Omental fat pad (tissue), 4 donors: Measurements from ENCODE around the gene GOLGA1. TPM values are rescaled to one million over a fixed set of nuclear protein-coding genes. Genes with fewer than 3 reads are reported as not detected.

ENCODE experiments used
- ATAC-seq: fragments of 150-250 bp; one replicate; pipeline ENCODE4 v1.9.1; 2016; ENCODE audit warnings: mild to moderate bottlenecking, moderate library complexity; ENCODE audit not compliant: low FRiP score
- DNase-seq: peaks from one replicate; pipeline ENCODE4 v3.0.0-alpha.2; 2019; ENCODE audit warnings: low spot score
- total RNA-seq, 4 donors: library from RNA; depleted of rRNA; stranded (reverse); fragments of >200 nt; gene quantifications; one replicate each; pipeline ENCODE4 v1.1.0, GENCODE V29; 2016
- TF ChIP-seq, protein P1 (sequence below), 3 donors: fragments of 450-650 bp; IDR thresholded peaks; one replicate each; pipeline ENCODE4 v1.5.1; 2016 to 2017; ENCODE audit warnings: antibody characterized with exemption in 3 of 3, mild to moderate bottlenecking in 3 of 3, moderate library complexity in 2 of 3

Gene GOLGA1
- total RNA-seq, 4 donors from 2014 or later: 13.3 to 31.5 (median 19.7) TPM

DNA sequence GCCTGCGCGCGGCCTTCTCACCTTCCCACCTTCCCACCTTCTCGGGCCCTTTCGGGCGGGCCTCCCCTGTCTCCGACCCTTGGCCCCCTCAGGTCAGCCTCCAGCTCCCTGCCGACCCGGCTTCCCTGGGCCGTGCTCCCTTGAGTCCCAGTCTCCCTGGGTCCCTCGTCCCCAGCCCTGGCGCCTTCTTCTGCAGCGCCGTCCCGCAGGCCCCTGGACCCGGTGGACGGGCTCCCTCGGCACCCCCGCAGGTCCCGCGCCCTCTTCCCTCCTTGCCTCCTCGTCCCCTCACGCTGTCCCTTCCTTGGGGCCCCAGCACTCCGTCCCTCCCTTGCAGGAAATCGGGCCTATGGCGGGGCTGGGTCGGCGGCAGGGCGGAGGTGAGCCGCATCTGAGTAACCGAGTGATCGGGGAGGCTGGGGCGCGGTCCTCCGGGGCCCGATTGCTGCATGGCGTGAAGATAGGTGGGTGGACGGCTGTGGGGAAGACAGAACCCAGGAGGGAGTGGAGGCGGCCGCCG, 71.4 kb downstream of the GOLGA1 start:
- DNase-seq (no peak), ATAC-seq (peak; percentile 22)
- TF ChIP-seq, protein P1, sequence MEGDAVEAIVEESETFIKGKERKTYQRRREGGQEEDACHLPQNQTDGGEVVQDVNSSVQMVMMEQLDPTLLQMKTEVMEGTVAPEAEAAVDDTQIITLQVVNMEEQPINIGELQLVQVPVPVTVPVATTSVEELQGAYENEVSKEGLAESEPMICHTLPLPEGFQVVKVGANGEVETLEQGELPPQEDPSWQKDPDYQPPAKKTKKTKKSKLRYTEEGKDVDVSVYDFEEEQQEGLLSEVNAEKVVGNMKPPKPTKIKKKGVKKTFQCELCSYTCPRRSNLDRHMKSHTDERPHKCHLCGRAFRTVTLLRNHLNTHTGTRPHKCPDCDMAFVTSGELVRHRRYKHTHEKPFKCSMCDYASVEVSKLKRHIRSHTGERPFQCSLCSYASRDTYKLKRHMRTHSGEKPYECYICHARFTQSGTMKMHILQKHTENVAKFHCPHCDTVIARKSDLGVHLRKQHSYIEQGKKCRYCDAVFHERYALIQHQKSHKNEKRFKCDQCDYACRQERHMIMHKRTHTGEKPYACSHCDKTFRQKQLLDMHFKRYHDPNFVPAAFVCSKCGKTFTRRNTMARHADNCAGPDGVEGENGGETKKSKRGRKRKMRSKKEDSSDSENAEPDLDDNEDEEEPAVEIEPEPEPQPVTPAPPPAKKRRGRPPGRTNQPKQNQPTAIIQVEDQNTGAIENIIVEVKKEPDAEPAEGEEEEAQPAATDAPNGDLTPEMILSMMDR (IDR thresholded peaks at IDR 0.05): no peak

DNA sequence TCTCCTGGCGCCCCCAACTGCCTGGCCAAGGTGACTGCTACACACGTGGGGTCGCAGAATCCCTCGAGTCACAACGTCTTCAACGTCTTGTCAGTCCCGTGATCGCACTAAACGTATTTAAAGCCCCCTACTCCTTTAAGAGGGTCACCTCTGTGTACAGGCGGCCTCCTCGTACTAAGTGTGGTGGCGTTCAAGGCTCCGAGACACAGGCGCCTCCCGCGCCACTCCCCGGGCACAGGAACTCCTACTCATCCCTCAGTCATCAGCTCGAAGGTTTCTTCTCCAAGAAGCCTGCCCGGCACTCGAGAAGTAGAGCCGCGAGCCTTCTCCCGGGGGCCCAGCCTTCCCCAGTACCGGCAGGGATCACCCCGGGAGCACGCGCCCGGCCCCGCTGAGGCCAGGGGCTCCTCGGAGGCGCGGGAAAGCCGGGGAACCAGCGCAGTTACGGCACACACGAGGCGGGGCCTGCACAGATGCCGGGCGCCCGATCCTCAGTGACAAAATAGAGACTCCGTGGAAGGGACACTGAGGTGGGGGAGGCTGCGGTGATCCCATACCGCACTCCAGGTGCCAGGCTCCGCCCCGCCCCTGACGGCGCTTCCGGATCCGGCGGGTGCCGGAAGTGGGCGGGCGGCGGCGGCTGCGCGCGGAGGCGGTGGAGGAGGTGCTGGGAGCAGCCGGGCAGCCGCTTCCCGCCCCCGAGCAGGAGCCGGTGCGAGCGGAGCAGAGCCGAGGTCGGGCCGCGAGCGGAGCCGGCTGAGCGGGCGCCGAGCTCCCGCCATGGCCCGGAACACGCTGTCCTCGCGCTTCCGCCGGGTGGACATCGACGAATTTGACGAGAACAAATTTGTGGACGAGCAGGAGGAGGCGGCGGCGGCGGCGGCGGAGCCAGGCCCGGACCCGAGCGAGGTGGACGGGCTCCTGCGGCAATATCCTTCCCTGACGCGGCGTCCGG, 72.1 kb downstream of the GOLGA1 start:
- DNase-seq: peak; percentile 65
- ATAC-seq: peak; percentile 91
- TF ChIP-seq, protein P1 (IDR thresholded peaks at IDR 0.05): no peak

DNA sequence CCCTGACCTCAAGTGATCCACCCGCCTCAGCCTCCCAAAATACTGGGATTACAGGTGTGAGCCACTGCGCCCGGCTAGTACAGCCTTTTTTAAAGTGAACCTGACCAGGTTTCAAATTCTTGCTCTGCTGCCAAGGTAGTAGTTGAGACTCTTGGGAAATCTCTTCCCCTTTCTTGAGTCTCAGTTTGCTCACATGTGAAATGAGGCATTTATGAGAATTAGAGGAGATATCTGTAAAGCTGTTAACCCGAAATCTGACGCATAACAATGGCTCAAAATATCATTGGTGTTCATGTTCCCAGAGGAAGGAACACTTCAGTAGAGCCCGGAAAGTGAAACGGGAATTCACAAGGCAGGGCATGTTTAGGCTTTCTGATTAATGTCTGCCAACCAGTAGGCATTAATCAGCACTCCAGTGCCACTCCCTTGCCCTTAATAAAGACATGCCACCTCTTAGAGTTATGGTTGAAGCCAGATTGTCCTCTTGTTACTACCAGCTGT, 77.5 kb downstream of the GOLGA1 start:
- ATAC-seq (peak; percentile 34), DNase-seq (no peak)
- TF ChIP-seq, protein P1 (IDR thresholded peaks at IDR 0.05): no peak

DNA sequence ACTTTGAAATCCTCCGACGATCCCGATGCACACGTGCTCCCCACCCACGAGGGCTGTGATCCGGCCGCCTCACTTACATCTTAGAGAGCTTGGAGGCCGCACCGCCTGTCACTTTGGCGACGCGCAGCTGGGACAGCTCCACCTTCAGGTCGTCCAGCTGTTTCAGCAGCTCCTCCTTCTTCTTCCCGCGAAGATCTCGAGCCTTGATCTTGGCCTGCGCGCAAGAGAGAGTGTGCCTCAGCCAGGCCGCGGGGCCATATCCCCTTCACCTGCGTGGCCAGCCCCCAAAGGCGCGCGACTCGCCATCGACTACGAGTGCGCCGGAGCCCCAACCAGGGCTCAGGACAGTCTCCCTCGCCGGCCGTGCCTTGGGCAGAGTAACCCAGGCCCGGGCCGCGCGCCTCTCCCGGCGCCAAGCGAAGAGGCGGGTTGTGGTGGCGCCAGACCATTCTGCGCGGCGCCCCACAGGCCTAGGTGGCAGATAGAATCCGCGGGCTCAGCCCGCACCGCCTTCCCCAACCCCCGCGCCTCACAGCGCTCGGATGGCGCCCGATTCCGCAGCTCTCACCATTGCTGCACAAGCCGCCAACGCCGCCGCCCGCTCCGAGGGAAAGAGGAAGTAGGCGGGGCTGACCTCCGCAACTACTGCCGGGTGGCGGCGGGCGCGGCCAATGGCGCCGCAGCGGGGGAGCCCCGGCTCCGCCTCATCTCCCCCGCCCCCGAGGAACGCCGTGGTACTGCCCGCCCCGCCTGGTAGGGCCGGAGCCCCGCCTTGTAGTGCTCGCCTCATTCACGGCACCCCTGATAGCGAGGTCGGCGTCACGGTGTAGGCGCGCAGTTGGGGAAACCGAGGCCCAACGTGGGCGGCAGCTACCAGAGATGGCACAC, 79.3 kb downstream of the GOLGA1 start, which contains the start of the genes ARPC5L and RPL35:
Gene ARPC5L, plus strand, starts transcription at position 789 of the 888 bp plus-strand sequence. CDS start 7,161 bp downstream, outside the sequence.
Gene RPL35, minus strand, starts transcription at position 616 of the 888 bp plus-strand sequence. Its CDS starts 45 bp downstream, at position 571.
- DNase-seq (peak; percentile 83), ATAC-seq (peak; percentile 94)
- TF ChIP-seq, protein P1 (IDR thresholded peaks at IDR 0.05): no peak

DNA sequence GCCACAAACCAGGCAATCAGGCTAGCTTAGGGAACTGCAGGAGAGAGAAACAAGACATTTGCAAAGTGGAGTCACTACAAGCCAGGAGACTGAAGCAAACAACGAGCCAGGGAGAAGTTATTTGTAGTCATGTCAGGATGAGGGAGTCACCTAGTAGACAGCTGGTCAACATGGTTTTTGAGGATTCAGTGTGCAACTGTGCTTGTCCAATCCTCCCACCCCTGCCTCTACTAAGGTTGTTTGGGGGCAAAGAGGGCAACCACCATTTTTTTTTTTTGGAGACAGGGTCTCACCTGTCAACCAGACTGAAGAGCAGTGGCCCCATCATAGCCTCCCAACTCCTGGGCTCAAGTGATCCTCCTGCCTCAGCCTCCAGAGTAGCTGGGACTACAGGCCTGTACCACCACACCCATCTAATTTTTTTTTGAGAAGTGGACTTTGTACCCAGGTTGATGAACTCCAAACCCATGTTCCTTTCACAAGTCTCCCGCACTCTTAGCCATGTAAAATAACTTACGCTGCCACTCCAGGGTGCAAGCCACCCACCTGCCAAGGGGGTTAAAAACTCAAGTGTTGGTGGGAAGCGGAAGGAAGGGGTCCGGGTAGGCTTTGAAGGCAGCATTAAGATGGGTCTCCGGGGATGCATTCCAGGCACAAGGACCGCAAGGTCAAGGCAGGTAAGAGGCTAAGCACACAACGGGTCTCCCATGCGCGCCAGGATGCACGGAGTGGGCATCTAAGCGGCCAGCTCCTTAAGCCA, 80.1 kb downstream of the GOLGA1 start:
- ATAC-seq (no peak), DNase-seq (no peak)
- TF ChIP-seq, protein P1 (IDR thresholded peaks at IDR 0.05): no peak
